GM12875 (cell line): ENCODE measurements around the gene LARGE1.

Source experiments
- H3K4me3 ChIP-seq: one replicate; pipeline ENCODE4 v1.5.1; 2011; ENCODE audit warnings: low read depth, low read length, control low read depth
- CTCF ChIP-seq: IDR thresholded peaks from 2 replicates; pipeline ENCODE4 v1.5.1; 2011; ENCODE audit warnings: low read depth, mild to moderate bottlenecking, control low read depth, inconsistent platforms, low read length, moderate library complexity, borderline replicate concordance; ENCODE audit not compliant: insufficient read depth

Gene LARGE1

GRCh38 chr22:33519071-33519973 is 401.0 kb downstream of the LARGE1 start:
- TF ChIP-seq CTCF, result peak; percentile 41
- no peak overlapping the region for H3K4me3 ChIP-seq

GRCh38 chr22:33518405-33518804 is 401.9 kb downstream of the LARGE1 start:
- no peak for TF ChIP-seq CTCF
- H3K4me3 ChIP-seq, result no peak overlapping the region

GRCh38 chr22:33515795-33516194 is 404.5 kb downstream of the LARGE1 start:
- H3K4me3 ChIP-seq, result no peak overlapping the region
- TF ChIP-seq CTCF, result no peak

GRCh38 chr22:33513388-33514338 is 406.6 kb downstream of the LARGE1 start:
- H3K4me3 ChIP-seq, result no peak overlapping the region
- no peak for TF ChIP-seq CTCF

GRCh38 chr22:33512908-33513307 is 407.4 kb downstream of the LARGE1 start:
- no peak for TF ChIP-seq CTCF
- H3K4me3 ChIP-seq, result no peak overlapping the region

- no peak overlapping the region for H3K4me3 ChIP-seq
- no peak for TF ChIP-seq CTCF
These were observed 409.8 kb downstream of the LARGE1 start for GRCh38 chr22:33510429-33510904.
